ENCODE data around the gene RYR2.

DNA sequence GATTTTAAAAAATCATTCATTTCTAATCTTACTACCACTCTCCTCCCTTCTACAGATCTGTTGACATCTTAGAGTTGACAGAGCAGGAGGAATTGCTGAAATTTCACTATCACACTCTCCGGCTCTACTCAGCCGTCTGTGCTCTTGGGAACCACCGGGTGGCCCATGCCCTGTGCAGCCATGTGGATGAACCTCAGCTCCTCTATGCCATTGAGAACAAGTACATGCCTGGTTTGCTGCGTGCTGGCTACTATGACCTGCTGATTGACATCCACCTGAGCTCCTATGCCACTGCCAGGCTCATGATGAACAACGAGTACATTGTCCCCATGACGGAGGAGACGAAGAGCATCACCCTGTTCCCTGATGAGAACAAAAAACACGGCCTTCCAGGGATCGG lies 572.0 kb downstream of the RYR2 start:
- TF ChIP-seq CTCF (conservative IDR thresholded peaks at IDR 0.05; ENCODE audit: low read depth, low read length): no peak
- no peak for TF ChIP-seq EZH2 (IDR thresholded peaks at IDR 0.05; ENCODE audit: borderline replicate concordance, low read depth, low read length, poor library complexity, severe bottlenecking)

Data from A673 (cell line).